ENCODE measurements around the gene UCP3. TPM values are rescaled to one million over a fixed set of nuclear protein-coding genes. Genes with fewer than 3 reads are reported as not detected.

Gene UCP3, protein sequence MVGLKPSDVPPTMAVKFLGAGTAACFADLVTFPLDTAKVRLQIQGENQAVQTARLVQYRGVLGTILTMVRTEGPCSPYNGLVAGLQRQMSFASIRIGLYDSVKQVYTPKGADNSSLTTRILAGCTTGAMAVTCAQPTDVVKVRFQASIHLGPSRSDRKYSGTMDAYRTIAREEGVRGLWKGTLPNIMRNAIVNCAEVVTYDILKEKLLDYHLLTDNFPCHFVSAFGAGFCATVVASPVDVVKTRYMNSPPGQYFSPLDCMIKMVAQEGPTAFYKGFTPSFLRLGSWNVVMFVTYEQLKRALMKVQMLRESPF
- total RNA-seq (2014; rRNA removed; shearing (Covaris generic)), result 0.53 and 1.2 TPM in 2 replicates

DNA sequence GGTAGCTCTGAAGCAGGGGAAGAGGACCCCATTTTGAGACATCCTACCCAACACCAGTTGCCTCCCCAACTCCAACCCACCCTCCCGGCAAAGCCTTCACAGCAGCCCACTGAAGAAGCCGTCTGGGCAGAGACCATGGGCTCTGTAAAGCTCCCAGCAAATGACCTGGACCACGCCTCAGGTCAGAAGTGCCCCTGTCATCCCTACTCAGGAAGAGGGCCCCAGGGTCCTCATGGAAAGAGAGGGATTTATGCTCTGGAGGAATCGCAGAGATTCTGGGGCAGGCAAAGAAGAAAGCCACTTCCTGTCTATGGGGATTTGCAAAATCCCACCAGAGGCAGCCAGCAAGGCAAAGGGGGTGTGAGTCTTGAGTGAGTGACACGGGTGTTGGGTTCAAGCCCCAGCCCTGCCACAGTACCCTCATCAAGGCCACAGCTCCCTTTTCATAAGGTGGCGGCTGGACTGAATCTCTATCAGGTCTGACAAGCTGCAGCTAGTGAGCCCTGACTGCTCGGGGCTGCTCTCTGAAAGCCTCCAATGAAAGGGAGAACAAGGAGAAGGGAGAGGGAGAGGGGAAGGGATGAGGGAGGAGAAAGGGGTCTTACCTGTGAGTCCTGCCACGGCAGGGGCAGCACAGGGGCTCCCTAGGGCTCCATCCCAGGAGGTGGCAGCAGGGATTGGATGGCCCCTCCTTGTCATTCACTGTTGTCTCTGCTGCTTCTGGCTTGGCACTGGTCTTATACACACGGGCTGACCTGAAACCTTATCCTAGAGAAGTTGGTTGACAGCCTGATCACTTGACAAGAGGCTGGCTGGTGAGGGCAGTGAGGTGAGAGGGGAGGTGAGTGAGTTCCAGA is at the start of gene UCP3:
Gene UCP3 (minus strand): TSS at position 713 of the 857 bp plus-strand sequence. CDS start 2,043 bp downstream, outside the sequence.
- Histone ChIP-seq H3K4me1 (peaks cover 5% of the 10 kb centered on the region; the same call in 1 of the 2 replicates), H3K9me3 (replicated peaks) (no peaks in the 10 kb centered on the region), H3K4me3 (no peak within 1 kb of the TSS), H3K27me3 (no peaks in the 10 kb centered on the region), H3K36me3 (peaks cover 3% of the 10 kb centered on the region; the same call in 1 of the 2 replicates), H3K27ac (no peak within 1 kb of the TSS)
- peak in 1 of 2 experiments; percentile 24 for DNase-seq

GRCh38 chr11:74057249-74058151 is 48.6 kb upstream of the UCP3 start:
- H3K27ac ChIP-seq, result no peak overlapping the region
- peaks cover 12% of the 10 kb centered on the region; the same call in 1 of the 2 replicates for H3K4me1 ChIP-seq
- peaks cover 22% of the 10 kb centered on the region for H3K36me3 ChIP-seq
- DNase-seq, result peak in 1 of 2 experiments; percentile 10
- H3K4me3 ChIP-seq, result no peak overlapping the region
- H3K27me3 ChIP-seq, result no peaks in the 10 kb centered on the region
- H3K9me3 ChIP-seq (replicated peaks), result no peaks in the 10 kb centered on the region

GRCh38 chr11:74055938-74056337 is 47.1 kb upstream of the UCP3 start:
- Histone ChIP-seq H3K27me3 (no peaks in the 10 kb centered on the region), H3K27ac (no peak overlapping the region), H3K36me3 (peaks cover 23% of the 10 kb centered on the region), H3K9me3 (replicated peaks) (no peaks in the 10 kb centered on the region), H3K4me3 (no peak overlapping the region), H3K4me1 (peaks cover 12% of the 10 kb centered on the region; the same call in 1 of the 2 replicates)
- peak in 1 of 2 experiments; percentile 42 for DNase-seq

DNA sequence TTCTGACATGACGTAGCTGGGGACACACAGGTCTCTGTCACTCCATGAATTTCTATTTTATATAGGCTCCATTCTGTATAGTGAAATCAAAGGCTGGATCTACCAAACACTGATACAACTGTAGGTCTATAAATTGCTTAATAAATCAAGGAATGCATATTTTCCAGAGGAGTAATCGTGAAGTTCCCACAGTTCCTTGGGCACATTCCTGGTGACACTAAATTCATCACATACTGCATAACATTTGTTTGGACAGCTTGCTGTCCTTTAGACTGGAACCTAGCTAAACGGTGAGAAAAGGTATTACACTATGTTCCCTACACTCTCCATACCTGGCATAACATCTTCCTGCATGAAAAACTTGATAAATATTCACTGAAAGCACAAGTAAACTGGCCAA is 41.6 kb upstream of the UCP3 start:
- Histone ChIP-seq H3K27ac (no peak overlapping the region), H3K4me3 (no peak overlapping the region), H3K9me3 (replicated peaks) (no peaks in the 10 kb centered on the region), H3K36me3 (peaks cover 35% of the 10 kb centered on the region), H3K27me3 (no peaks in the 10 kb centered on the region), H3K4me1 (no peaks in the 10 kb centered on the region)
- DNase-seq, result no peak

DNA sequence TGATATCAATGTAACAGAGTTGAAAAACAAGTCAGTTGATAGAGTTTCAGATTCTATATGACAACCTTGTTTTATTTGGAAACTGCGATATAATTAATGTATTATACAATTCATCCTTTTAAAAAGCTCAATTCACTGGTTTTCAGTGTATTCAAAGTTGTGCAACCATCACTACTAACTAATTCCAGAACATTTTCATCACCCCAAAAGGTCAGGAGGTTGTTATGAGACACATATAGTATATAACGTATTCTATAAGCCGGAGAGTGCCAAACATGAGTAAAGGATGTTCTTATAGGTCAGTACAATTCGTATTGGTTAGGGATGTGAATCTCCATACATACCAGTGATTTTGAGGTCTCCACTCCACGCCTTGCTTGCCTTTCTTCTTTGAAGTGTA is 40.1 kb upstream of the UCP3 start:
- Histone ChIP-seq H3K27me3 (no peaks in the 10 kb centered on the region), H3K9me3 (replicated peaks) (no peaks in the 10 kb centered on the region), H3K4me3 (no peak overlapping the region), H3K27ac (no peak overlapping the region), H3K4me1 (no peaks in the 10 kb centered on the region), H3K36me3 (peaks cover 34% of the 10 kb centered on the region)
- DNase-seq, result no peak

- Histone ChIP-seq H3K36me3 (peaks cover 37% of the 10 kb centered on the region), H3K27me3 (no peaks in the 10 kb centered on the region), H3K9me3 (replicated peaks) (no peaks in the 10 kb centered on the region), H3K4me3 (no peak overlapping the region), H3K27ac (no peak overlapping the region), H3K4me1 (no peaks in the 10 kb centered on the region)
- no peak for DNase-seq
Observed at GRCh38 chr11:74044538-74044937, 35.7 kb upstream of the UCP3 start.

DNA sequence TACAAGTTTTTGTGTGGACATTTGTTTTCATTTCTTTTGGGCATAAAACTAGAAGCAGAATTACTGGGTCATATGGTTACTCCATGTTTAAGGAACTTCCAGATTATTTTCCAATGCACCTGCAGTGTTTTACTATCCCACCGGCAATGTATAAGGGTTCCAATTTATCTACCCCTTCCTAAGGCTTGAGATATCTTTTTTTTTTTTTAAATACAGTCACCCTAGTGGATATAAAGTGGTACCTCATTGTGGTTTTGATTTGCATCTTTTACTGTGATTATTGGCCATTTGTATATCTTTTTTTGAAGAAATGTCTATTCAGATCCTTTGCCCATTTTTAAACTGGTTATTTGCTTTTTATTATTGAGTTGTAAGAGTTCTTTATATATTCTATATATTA is 34.6 kb upstream of the UCP3 start:
- H3K36me3 ChIP-seq, result peaks cover 38% of the 10 kb centered on the region
- no peak overlapping the region for H3K27ac ChIP-seq
- H3K27me3 ChIP-seq, result no peaks in the 10 kb centered on the region
- H3K4me1 ChIP-seq, result no peaks in the 10 kb centered on the region
- no peak for DNase-seq
- no peaks in the 10 kb centered on the region for H3K9me3 ChIP-seq (replicated peaks)
- no peak overlapping the region for H3K4me3 ChIP-seq

- H3K4me3 ChIP-seq, result no peak overlapping the region
- no peaks in the 10 kb centered on the region for H3K27me3 ChIP-seq
- H3K36me3 ChIP-seq, result peaks cover 57% of the 10 kb centered on the region
- no peaks in the 10 kb centered on the region for H3K4me1 ChIP-seq
- DNase-seq, result no peak
- H3K27ac ChIP-seq, result no peak overlapping the region
- H3K9me3 ChIP-seq (replicated peaks), result no peaks in the 10 kb centered on the region
Observed at GRCh38 chr11:74037309-74037708, 28.4 kb upstream of the UCP3 start.

- Histone ChIP-seq H3K27me3 (no peaks in the 10 kb centered on the region), H3K4me1 (no peaks in the 10 kb centered on the region), H3K36me3 (peaks cover 46% of the 10 kb centered on the region), H3K27ac (no peak overlapping the region), H3K9me3 (replicated peaks) (no peaks in the 10 kb centered on the region), H3K4me3 (no peak overlapping the region)
- DNase-seq, result no peak
Observed at GRCh38 chr11:74035264-74035663, 26.4 kb upstream of the UCP3 start.

- Histone ChIP-seq H3K4me3 (no peak overlapping the region), H3K27ac (no peak overlapping the region), H3K9me3 (replicated peaks) (no peaks in the 10 kb centered on the region), H3K4me1 (no peaks in the 10 kb centered on the region), H3K36me3 (peaks cover 38% of the 10 kb centered on the region), H3K27me3 (no peaks in the 10 kb centered on the region)
- DNase-seq, result no peak
Observed at GRCh38 chr11:74033046-74033445, 24.2 kb upstream of the UCP3 start.

- Histone ChIP-seq H3K4me1 (no peaks in the 10 kb centered on the region), H3K27ac (no peak overlapping the region), H3K9me3 (replicated peaks) (no peaks in the 10 kb centered on the region), H3K36me3 (peaks cover 25% of the 10 kb centered on the region; the same call in 1 of the 2 replicates), H3K4me3 (no peak overlapping the region), H3K27me3 (no peaks in the 10 kb centered on the region)
- DNase-seq, result no peak
Observed at GRCh38 chr11:74030723-74031676, 22.1 kb upstream of the UCP3 start.

DNA sequence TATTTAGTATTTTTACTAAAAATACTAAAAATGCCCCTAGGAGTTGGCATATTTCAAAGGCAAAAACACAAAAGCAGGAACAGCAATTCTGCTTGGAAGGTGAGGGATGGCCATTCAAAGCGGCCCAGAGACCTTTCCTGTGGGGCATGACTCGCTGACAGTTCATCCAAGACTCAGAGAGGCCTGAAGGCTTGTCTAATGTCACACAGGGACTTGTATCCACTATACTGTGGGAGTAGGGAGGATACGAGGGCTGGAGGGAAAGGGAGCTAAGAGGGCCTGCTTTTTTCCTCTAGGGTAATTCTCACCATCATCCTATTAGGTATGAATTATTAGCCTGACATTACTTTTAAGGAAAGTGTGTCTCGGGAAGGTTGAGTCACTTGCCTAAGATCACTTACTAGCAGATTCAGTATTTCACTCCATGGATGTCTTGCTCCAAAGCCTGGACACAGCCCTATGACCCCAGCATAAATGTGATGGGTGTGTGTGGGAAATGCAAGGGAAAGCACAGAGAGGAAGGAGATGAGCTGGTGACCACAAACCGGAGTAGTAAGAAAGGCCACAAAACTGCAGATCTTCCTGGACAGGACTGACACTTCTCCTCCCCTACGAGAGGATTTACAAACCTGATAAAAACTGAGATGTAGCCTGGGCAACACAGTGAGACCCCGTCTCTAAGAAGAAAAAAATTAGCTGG is 16.7 kb upstream of the UCP3 start:
- Histone ChIP-seq H3K4me1 (no peaks in the 10 kb centered on the region), H3K9me3 (replicated peaks) (no peaks in the 10 kb centered on the region), H3K4me3 (no peak overlapping the region), H3K27me3 (no peaks in the 10 kb centered on the region), H3K36me3 (no peaks in the 10 kb centered on the region; the same call in 1 of the 2 replicates), H3K27ac (no peak overlapping the region)
- no peak for DNase-seq
